HG03565 (cell line): ENCODE measurements around the gene YES1.
"Not testable (repeated sequence)": the region's sequence is repeated elsewhere in the genome, so short reads cannot be mapped to it uniquely, and the experiment has no call there.

ENCODE experiments used
- ATAC-seq: cut with Tn5 transposase; IDR thresholded peaks from one replicate; pipeline ENCODE4 v1.9.1; 2021; ENCODE audit warnings: mild to moderate bottlenecking, moderate library complexity; ENCODE audit not compliant: unreplicated experiment

YES1 gene

GRCh38 chr18:686339-687111 lies 125.5 kb downstream of the YES1 start:
- no peak for ATAC-seq

DNA sequence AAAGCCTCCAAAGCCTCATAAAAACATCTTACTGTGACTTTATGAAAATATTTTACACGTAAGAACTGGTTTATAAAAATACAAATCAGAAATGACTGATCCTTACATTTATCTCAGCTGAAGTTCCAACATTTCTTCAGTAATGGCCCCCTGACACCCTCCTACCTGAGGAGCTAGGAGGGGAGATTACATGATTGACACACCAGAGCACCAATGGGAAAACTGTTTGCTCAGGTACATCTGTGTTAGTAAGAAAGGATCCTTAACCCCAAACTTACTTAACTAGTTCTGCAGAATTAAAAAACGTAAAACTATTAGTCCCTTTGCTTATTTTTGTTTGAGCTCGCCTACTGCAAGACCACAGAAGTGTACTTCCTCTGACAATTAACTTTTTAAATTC lies 126.6 kb downstream of the YES1 start:
- ATAC-seq = no peak

- ATAC-seq = no peak
Measured at GRCh38 chr18:683531-683930, 128.5 kb downstream of the YES1 start.

- ATAC-seq = no peak
Measured at GRCh38 chr18:682833-683232, 129.2 kb downstream of the YES1 start.

GRCh38 chr18:682416-682815 lies 129.6 kb downstream of the YES1 start:
- not testable (repeated sequence) for ATAC-seq

DNA sequence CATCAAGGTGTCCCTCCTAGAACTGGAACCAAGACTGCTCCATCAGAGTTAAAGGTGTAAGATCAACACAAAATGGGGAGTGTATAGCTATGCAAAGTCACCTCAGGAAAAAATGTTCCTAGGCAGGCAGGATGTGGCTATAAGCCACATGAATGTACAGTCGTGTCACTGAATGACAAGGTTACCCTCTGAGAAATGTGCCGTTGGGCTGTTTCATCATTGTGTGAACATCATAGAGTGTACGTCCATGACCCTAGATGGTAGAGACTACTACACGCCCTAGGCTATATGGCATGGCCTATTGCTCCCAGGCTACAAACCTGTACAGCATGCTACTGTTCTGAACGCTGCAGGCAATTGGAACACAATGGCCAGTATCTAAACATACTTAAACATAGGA lies 130.1 kb downstream of the YES1 start:
- no peak for ATAC-seq

- ATAC-seq = no peak
Measured at GRCh38 chr18:680392-680791, 131.7 kb downstream of the YES1 start.

DNA sequence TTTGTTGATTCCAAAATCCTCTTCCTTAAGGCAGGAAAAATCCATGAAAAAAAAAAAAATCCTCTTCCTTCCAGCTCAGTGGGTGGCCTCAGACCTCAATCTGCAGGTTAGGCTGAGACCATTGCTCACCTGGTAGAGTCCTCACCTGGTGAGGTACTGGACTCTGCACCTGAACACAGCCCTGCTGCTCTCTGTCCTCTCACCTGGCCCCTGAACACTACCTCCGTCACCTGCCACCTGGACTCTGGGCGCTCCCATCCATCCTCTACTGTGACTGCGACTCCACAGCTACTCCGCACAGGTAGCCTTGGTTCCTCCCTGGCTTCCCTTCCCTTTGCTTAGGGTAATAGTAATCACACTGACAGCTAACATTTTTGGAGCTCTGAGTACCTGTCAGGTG lies 132.5 kb downstream of the YES1 start:
- ATAC-seq = no peak

- ATAC-seq = no peak
Measured at GRCh38 chr18:678482-679182, 133.4 kb downstream of the YES1 start.

GRCh38 chr18:677951-678381 lies 134.1 kb downstream of the YES1 start:
- ATAC-seq = no peak

GRCh38 chr18:677145-677544 lies 134.9 kb downstream of the YES1 start:
- no peak for ATAC-seq

- ATAC-seq = no peak
Measured at GRCh38 chr18:676736-677135, 135.3 kb downstream of the YES1 start.

GRCh38 chr18:676069-676468 lies 136.0 kb downstream of the YES1 start:
- ATAC-seq = no peak

- ATAC-seq = no peak
Measured at GRCh38 chr18:675307-675706, 136.7 kb downstream of the YES1 start.

DNA sequence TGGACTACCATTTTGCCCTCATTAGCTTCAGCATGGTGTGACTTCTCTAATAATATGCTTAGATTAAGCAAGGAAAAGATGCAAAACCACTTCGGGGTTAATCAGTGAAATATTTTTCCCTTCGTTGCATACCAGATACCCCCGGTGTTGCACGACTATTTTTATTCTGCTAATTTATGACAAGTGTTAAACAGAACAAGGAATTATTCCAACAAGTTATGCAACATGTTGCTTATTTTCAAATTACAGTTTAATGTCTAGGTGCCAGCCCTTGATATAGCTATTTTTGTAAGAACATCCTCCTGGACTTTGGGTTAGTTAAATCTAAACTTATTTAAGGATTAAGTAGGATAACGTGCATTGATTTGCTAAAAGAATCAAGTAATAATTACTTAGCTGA lies 138.3 kb downstream of the YES1 start:
- ATAC-seq = no peak

GRCh38 chr18:673317-673716 lies 138.7 kb downstream of the YES1 start:
- ATAC-seq = no peak
